Hair follicle dermal papilla cell (primary cell): ENCODE measurements around the gene GPR61. TPM values are rescaled to one million over a fixed set of nuclear protein-coding genes. Genes with fewer than 3 reads are reported as not detected.

Experiments used
- small RNA-seq: library from RNA; depleted of rRNA; stranded (forward); fragments of <200 nt; gene quantifications from one replicate; pipeline ENCODE3, GENCODE V24; 2012
- total RNA-seq: library from RNA; depleted of rRNA; stranded (reverse); fragments of >200 nt; gene quantifications from 2 replicates; pipeline ENCODE4 v1.2.3, GENCODE V29; 2012

Gene GPR61
- total RNA-seq: not detected in 2 replicates

GRCh38 chr1:109539676-109540075 is at the start of gene GPR61:
Gene GPR61 (plus strand): TSS chr1:109539872. CDS start chr1:109543023, 3,151 bp downstream.

GRCh38 chr1:109493805-109494539 is 45.7 kb upstream of the GPR61 start, which contains the start of gene CYB561D1:
Gene CYB561D1 (plus strand): TSS chr1:109494094. CDS start chr1:109494140, 46 bp downstream.

GRCh38 chr1:109509176-109510134 is 30.2 kb upstream of the GPR61 start, which contains the start of gene AMIGO1:
Gene AMIGO1 (minus strand): TSS chr1:109509727. CDS start chr1:109508912, 815 bp downstream.

GRCh38 chr1:109548321-109549267 is 8.9 kb downstream of the GPR61 start, which contains the start of gene GNAI3:
Gene GNAI3 (plus strand): TSS chr1:109548615. CDS start chr1:109548721, 106 bp downstream.

Small RNAs within 50 kb of the gene (small RNA-seq; reads per million reads assigned to genes)
- gene RNU6V: 9.3 reads per million, percentile 90 among the genes with 10 or more reads in this experiment

Other genes starting within 250 kb of the GPR61 start
- not detected in 2 replicates for gene MYBPHL, start 232.9 kb upstream of the GPR61 start, total RNA-seq
- 9.6 and 13.1 TPM in 2 replicates for gene SORT1, start 142.0 kb upstream of the GPR61 start, total RNA-seq
- 31.3 and 47.8 TPM in 2 replicates for gene PSMA5, start 113.4 kb upstream of the GPR61 start, total RNA-seq
- gene SYPL2, start 73.3 kb upstream of the GPR61 start, total RNA-seq: under 0.01 and 0.12 TPM in 2 replicates
- gene ATXN7L2, start 56.0 kb upstream of the GPR61 start, total RNA-seq: 3.5 and 3.7 TPM in 2 replicates
- gene CYB561D1, start 45.8 kb upstream of the GPR61 start, total RNA-seq: 11.7 and 12.2 TPM in 2 replicates
- gene AMIGO1, start 30.1 kb upstream of the GPR61 start, total RNA-seq: 3.3 and 4.9 TPM in 2 replicates
- 12.9 and 14.3 TPM in 2 replicates for gene GNAI3, start 8.7 kb downstream of the GPR61 start, total RNA-seq
- 0.16 TPM in 1 of 2 replicates, not detected in the other for gene GNAT2, start 79.7 kb downstream of the GPR61 start, total RNA-seq
- gene AMPD2, start 80.0 kb downstream of the GPR61 start, total RNA-seq: 140 and 147 TPM in 2 replicates
- gene GSTM4, start 116.2 kb downstream of the GPR61 start, total RNA-seq: 16.5 and 17.5 TPM in 2 replicates
- gene GSTM2, start 128.2 kb downstream of the GPR61 start, total RNA-seq: 27.7 and 31.9 TPM in 2 replicates
- gene GSTM1, start 147.9 kb downstream of the GPR61 start, total RNA-seq: 18.3 TPM in 1 of 2 replicates, not detected in the other
- 6.0 and 12.5 TPM in 2 replicates for gene GSTM5, start 172.4 kb downstream of the GPR61 start, total RNA-seq
- gene GSTM3, start 201.2 kb downstream of the GPR61 start, total RNA-seq: 70.7 and 124 TPM in 2 replicates
- gene EPS8L3, start 224.1 kb downstream of the GPR61 start, total RNA-seq: not detected in 2 replicates